ENCODE measurements around the gene YBEY.

- TF ChIP-seq YY1 (IDR thresholded peaks at IDR 0.05; ENCODE audit: insufficient read depth, insufficient read length): no peak
- TF ChIP-seq ZNF274 (IDR thresholded peaks at IDR 0.05; ENCODE audit: low read depth, low read length): no peak
Measured at GRCh38 chr21:46284077-46284644, 2.0 kb upstream of the YBEY start.

Data from NT2/D1 (cell line).